Mesothelial cell of epicardium (in vitro differentiated cells): Measurements from ENCODE around the gene ADAM12. TPM values are rescaled to one million over a fixed set of nuclear protein-coding genes. Genes with fewer than 3 reads are reported as not detected.

Source experiments
- DNase-seq, 2 experiments: peaks; one replicate each; pipeline ENCODE4 v3.0.0; 2021; ENCODE audit warnings: low spot score in 2 of 2; ENCODE audit not compliant: unreplicated experiment in 2 of 2
- H3K27ac Mint-ChIP-seq: 2 replicates; pipeline ENCODE4 v1.8.0; 2021; ENCODE audit warnings: mixed read lengths
- H3K27me3 Mint-ChIP-seq: 2 replicates; pipeline ENCODE4 v1.8.0; 2021; ENCODE audit warnings: low read depth, mixed read lengths
- H3K36me3 Mint-ChIP-seq: 2 replicates; pipeline ENCODE4 v1.8.0; 2021; ENCODE audit warnings: mixed read lengths
- H3K4me1 Mint-ChIP-seq: 2 replicates; pipeline ENCODE4 v1.8.0; 2021; ENCODE audit warnings: mixed read lengths
- H3K4me3 Mint-ChIP-seq: 2 replicates; pipeline ENCODE4 v1.8.0; 2021; ENCODE audit warnings: mild to moderate bottlenecking, moderate library complexity, mixed read lengths
- H3K9me3 Mint-ChIP-seq: 2 replicates; pipeline ENCODE4 v1.8.0; 2021; ENCODE audit warnings: mixed read lengths
- CTCF ChIP-seq: fragments of 200-600 bp; sonication (generic); IDR thresholded peaks from one replicate; pipeline ENCODE4 v1.5.0; 2021; ENCODE audit warnings: antibody characterized with exemption; ENCODE audit not compliant: unreplicated experiment
- total RNA-seq: library from RNA; stranded (reverse); gene quantifications from 3 replicates; pipeline ENCODE4 v1.2.1, GENCODE V29; 2021

The ADAM12 gene
- total RNA-seq, 1 donor from 2014 or later, result 13.3 TPM

- Mint-ChIP-seq H3K9me3 (no peaks in the 10 kb centered on the region), H3K27me3 (peaks cover 10% of the 10 kb centered on the region), H3K4me3 (no peak overlapping the region), H3K36me3 (no peaks in the 10 kb centered on the region), H3K4me1 (no peaks in the 10 kb centered on the region), H3K27ac (no peak overlapping the region)
- DNase-seq, result no peak
- no peak for TF ChIP-seq CTCF
Observed at GRCh38 chr10:126101736-126102135, 286.5 kb downstream of the ADAM12 start.

DNA sequence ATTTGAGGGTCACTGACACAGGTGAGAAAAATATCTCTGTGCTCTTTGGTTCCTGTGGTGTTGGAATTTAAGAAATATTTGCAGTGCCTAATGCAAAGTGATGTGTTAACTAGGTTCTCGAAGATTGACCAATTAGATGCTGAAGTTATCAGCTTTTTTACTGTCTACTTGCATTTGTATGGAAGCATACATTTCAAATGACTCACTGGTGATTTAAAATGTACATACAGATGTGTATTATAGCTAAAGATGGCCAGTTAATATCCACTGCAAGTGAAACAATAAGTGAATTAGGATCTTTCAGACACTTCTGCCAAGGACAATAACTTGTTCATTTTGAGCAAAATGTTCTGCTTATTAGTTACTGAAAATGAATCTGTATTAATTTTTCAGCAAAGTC is 287.0 kb downstream of the ADAM12 start:
- no peak for TF ChIP-seq CTCF
- Mint-ChIP-seq H3K9me3 (no peaks in the 10 kb centered on the region), H3K27ac (no peak overlapping the region), H3K4me1 (no peaks in the 10 kb centered on the region), H3K4me3 (no peak overlapping the region), H3K27me3 (peaks cover 10% of the 10 kb centered on the region), H3K36me3 (no peaks in the 10 kb centered on the region)
- DNase-seq, result no peak

GRCh38 chr10:126099366-126099765 is 288.9 kb downstream of the ADAM12 start:
- Mint-ChIP-seq H3K36me3 (no peaks in the 10 kb centered on the region), H3K27me3 (peaks cover 7% of the 10 kb centered on the region), H3K4me1 (no peaks in the 10 kb centered on the region), H3K9me3 (no peaks in the 10 kb centered on the region), H3K4me3 (no peak overlapping the region), H3K27ac (no peak overlapping the region)
- DNase-seq, result no peak
- TF ChIP-seq CTCF, result no peak

DNA sequence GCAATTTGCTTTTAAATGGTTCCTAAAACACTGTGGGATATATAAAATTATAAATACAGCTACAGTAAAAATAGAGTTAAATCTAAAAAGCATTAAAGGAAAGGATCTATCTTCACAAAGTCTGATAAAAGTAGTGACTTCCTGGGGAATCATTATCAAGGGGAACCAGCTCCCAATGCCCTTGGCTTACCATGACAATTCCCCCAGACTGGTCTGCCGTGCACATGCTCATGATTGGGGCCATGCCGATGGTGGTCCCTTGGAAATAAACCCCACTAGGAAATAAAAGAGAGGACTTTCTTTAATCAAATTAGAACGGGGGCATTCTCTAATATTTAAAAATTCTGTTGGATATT is 290.1 kb downstream of the ADAM12 start:
- no peak for TF ChIP-seq CTCF
- Mint-ChIP-seq H3K4me3 (no peak overlapping the region), H3K27me3 (peaks cover 7% of the 10 kb centered on the region), H3K27ac (no peak overlapping the region), H3K9me3 (no peaks in the 10 kb centered on the region), H3K36me3 (no peaks in the 10 kb centered on the region), H3K4me1 (no peaks in the 10 kb centered on the region)
- no peak for DNase-seq

DNA sequence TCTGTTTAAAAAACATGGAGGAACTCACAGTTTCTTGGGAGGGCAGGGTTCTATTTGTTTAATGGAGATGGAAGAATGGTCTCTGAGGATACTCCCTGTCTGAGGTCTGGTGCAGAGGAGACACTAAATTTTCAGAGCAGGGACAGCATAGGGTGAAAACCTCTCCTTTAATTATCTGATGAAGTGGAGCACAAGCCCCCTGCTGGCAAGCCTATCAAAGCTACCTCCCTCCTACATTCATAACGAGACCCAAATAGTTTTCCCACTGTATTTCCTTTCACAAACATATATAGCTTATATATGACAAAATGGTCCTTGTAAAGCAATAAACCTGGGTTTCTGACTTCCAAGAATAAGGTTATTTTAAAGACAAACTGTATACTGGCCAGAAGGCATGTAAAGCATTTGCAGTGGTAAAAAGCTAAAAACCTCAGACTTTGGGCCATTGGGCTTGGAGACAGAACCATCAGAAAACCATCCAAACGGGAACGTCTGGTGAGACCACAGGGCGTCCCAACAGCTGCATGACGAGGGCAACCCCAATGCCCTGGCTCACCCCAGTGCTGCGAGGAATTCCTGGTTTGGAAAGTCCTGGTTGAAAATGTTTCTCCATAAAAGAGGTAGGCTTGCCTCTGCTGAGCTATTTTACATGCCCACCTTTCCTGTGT is 290.6 kb downstream of the ADAM12 start:
- H3K4me1 Mint-ChIP-seq, result no peaks in the 10 kb centered on the region
- H3K27me3 Mint-ChIP-seq, result peaks cover 7% of the 10 kb centered on the region
- H3K9me3 Mint-ChIP-seq, result no peaks in the 10 kb centered on the region
- DNase-seq, result no peak
- H3K4me3 Mint-ChIP-seq, result no peak overlapping the region
- no peak overlapping the region for H3K27ac Mint-ChIP-seq
- no peak for TF ChIP-seq CTCF
- H3K36me3 Mint-ChIP-seq, result no peaks in the 10 kb centered on the region

GRCh38 chr10:126094537-126094936 is 293.7 kb downstream of the ADAM12 start:
- DNase-seq, result no peak
- Mint-ChIP-seq H3K27me3 (no peaks in the 10 kb centered on the region), H3K27ac (no peak overlapping the region), H3K4me3 (no peak overlapping the region), H3K9me3 (peaks cover 3% of the 10 kb centered on the region), H3K36me3 (no peaks in the 10 kb centered on the region), H3K4me1 (peaks cover 6% of the 10 kb centered on the region)
- TF ChIP-seq CTCF, result no peak
